H1 (cell line): Measurements from ENCODE around the gene SLC25A36. TPM values are rescaled to one million over a fixed set of nuclear protein-coding genes. Genes with fewer than 3 reads are reported as not detected.

Experiments used
- ATF3 ChIP-seq: IDR thresholded peaks from 2 replicates; pipeline ENCODE4 v1.6.1; 2011; ENCODE audit warnings: low read depth, mild to moderate bottlenecking, low read length; ENCODE audit not compliant: insufficient read depth
- CBX8 ChIP-seq: fragments of 300-800, 300-1000 bp; sonication (generic); IDR thresholded peaks from 2 replicates; pipeline ENCODE4 v1.7.1; 2016; ENCODE audit warnings: low read depth, low read length, borderline replicate concordance
- CHD7 ChIP-seq: fragments of 300-600 bp; sonication (generic); IDR thresholded peaks from 2 replicates; pipeline ENCODE4 v1.7.1; 2012; ENCODE audit warnings: low read length, moderate library complexity, mild to moderate bottlenecking, inconsistent platforms; ENCODE audit not compliant: insufficient replicate concordance
- CTCF ChIP-seq, 3 experiments: IDR thresholded peaks; 1 replicate in 2 of 3; 2 replicates in 1 of 3; pipeline versions ENCODE4 v1.5.1 to v1.6.1; 2011; ENCODE audit warnings: low read length in 3 of 3, mild to moderate bottlenecking in 3 of 3, inconsistent platforms in 2 of 3, low read depth in 1 of 3, moderate library complexity in 1 of 3; ENCODE audit not compliant: insufficient read depth in 1 of 3; ENCODE audit errors: control extremely low read depth in 1 of 3
- JUN ChIP-seq: IDR thresholded peaks from 2 replicates; pipeline ENCODE4 v1.6.1; 2011; ENCODE audit warnings: low read depth, mild to moderate bottlenecking, improper control_type of control experiment, low read length
- PHF8 ChIP-seq: fragments of 200-600 bp; sonication (generic); conservative IDR thresholded peaks from 2 replicates; pipeline ENCODE4 v1.7.1; 2012; ENCODE audit warnings: low read depth, mild to moderate bottlenecking, inconsistent platforms, low read length, moderate library complexity
- SIX5 ChIP-seq: IDR thresholded peaks from 2 replicates; pipeline ENCODE4 v1.6.1; 2011; ENCODE audit warnings: mild to moderate bottlenecking, low read depth, low read length
- TAF7 ChIP-seq: optimal IDR thresholded peaks from 2 replicates; pipeline ENCODE3; 2011; ENCODE audit warnings: low read depth, mild to moderate bottlenecking, inconsistent platforms, low read length, moderate library complexity, borderline replicate concordance
- polyA plus RNA-seq, 7 experiments: library from polyadenylated mRNA; depleted of rRNA in 3 of 7; stranded (reverse) in 5 of 7; unstranded in 2 of 7; fragments of >200 nt in 5 of 7; fragments of 200-250 nt in 2 of 7; gene quantifications; 1 replicate in 5 of 7; 2 replicates in 1 of 7; 4 replicates in 1 of 7; pipeline versions ENCODE4 v1.2.1 to v1.2.3, GENCODE V29; 2011 to 2013; ENCODE audit warnings: missing spikeins in 2 of 7, mixed read lengths in 2 of 7
- total RNA-seq: library from RNA; stranded (reverse); fragmentation: NEBNext Ultra II Directional; extraction: Animal tissue kit (Norgen Biotek cat#: 25700); gene quantifications from 2 replicates; pipeline ENCODE4 v1.2.1, GENCODE V29; 2021

The SLC25A36 gene
- total and polyA plus RNA-seq, 2 of the 8 experiments (the other 6 are each of a cell fraction or from before 2014, with no cell fraction given): 42.9 to 71.8 TPM

- no peak for TF ChIP-seq CHD7
- TF ChIP-seq CBX8: no peak
- no peak for TF ChIP-seq JUN
- TF ChIP-seq PHF8: no peak
- TF ChIP-seq TAF7: no peak
- peak; percentile 73 for TF ChIP-seq SIX5
- no peak for TF ChIP-seq CTCF (IDR thresholded peaks at IDR 0.05; ENCODE audit: control extremely low read depth in 1 of 3, insufficient read depth in 1 of 3, low read depth in 1 of 3, low read length in 3 of 3)
- TF ChIP-seq ATF3: no peak
Measured at GRCh38 chr3:140931016-140931454, 10.6 kb upstream of the SLC25A36 start (continued).
